Duodenal mucosa (tissue), 2 donors: Measurements from ENCODE around the gene NPAS3.

Source experiments
- H3K27ac ChIP-seq: one replicate; pipeline ENCODE4 v1.7.0; 2013; ENCODE audit warnings: low read depth, low read length
- H3K27me3 ChIP-seq, 2 donors: one replicate each; pipeline ENCODE4 v1.7.0; 2013; ENCODE audit warnings: low read length in 2 of 2, control low read depth in 1 of 2; ENCODE audit not compliant: insufficient read depth in 2 of 2, control insufficient read depth in 1 of 2
- H3K36me3 ChIP-seq, 2 donors: one replicate each; pipeline ENCODE4 v1.7.0; 2013; ENCODE audit warnings: low read length in 2 of 2, control low read depth in 1 of 2; ENCODE audit not compliant: insufficient read depth in 2 of 2, control insufficient read depth in 1 of 2
- H3K4me1 ChIP-seq, 2 donors: one replicate each; pipeline ENCODE4 v1.7.0; 2013; ENCODE audit warnings: low read length in 2 of 2, control low read depth in 1 of 2; ENCODE audit not compliant: insufficient read depth in 2 of 2, control insufficient read depth in 1 of 2
- H3K4me3 ChIP-seq, 2 donors: one replicate each; pipeline ENCODE4 v1.7.0; 2013; ENCODE audit warnings: low read length in 2 of 2, low read depth in 1 of 2
- H3K9ac ChIP-seq, 2 donors: one replicate each; pipeline ENCODE4 v1.7.0; 2013; ENCODE audit warnings: low read length in 2 of 2, low read depth in 1 of 2
- H3K9me3 ChIP-seq, 2 donors: one replicate each; pipeline ENCODE4 v1.7.0; 2013; ENCODE audit warnings: low read length in 2 of 2, control low read depth in 1 of 2; ENCODE audit not compliant: control insufficient read depth in 1 of 2

NPAS3 gene

GRCh38 chr14:33521192-33521591 is 582.5 kb downstream of the NPAS3 start:
- Histone ChIP-seq H3K27ac (no peak overlapping the region), H3K4me3 (no peak overlapping the region), H3K27me3 (no peaks in the 10 kb centered on the region), H3K36me3 (no peaks in the 10 kb centered on the region), H3K4me1 (no peaks in the 10 kb centered on the region), H3K9ac (no peak overlapping the region), H3K9me3 (no peaks in the 10 kb centered on the region)

DNA sequence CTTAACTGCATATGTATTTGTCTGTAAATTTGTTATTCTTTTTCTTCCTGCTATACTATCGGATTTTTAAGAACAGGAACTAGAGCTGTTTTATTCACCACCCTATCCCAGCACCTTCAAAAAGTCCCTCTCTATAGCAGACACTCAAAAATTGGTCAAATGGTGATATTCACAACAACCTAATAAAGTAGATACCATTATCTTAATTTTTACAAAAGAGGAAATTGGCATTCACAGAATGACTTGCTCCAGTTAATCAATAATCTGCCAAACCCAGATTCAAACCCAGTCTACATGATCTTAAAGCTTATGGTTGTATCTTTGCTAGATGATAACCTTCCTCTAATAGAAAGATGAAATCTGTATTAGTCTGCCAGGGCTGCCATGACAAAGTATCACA is 585.6 kb downstream of the NPAS3 start:
- H3K36me3 ChIP-seq: no peaks in the 10 kb centered on the region
- no peaks in the 10 kb centered on the region for H3K9me3 ChIP-seq
- no peaks in the 10 kb centered on the region for H3K27me3 ChIP-seq
- no peaks in the 10 kb centered on the region for H3K4me1 ChIP-seq
- H3K9ac ChIP-seq: no peak overlapping the region
- H3K27ac ChIP-seq: no peak overlapping the region
- H3K4me3 ChIP-seq: no peak overlapping the region

DNA sequence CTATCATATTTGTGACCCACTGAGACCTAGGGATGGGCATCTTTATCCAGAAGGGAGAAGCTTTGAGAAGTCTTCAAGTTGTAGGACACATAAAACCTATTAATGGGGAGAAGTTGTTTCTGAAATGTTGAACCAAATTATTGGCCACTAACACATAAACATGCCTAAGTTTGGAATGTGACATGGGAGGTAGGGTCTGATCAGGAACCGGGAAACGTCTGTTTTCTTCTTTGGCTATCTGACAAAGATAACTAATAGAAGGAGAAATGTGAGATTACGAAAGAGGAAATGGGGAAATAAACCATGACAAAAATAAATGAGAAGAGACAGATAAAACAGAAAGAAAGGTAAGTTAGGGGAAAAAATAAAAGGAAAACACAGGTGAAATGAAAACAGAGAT is 586.9 kb downstream of the NPAS3 start:
- H3K36me3 ChIP-seq: no peaks in the 10 kb centered on the region
- no peaks in the 10 kb centered on the region for H3K4me1 ChIP-seq
- no peaks in the 10 kb centered on the region for H3K27me3 ChIP-seq
- no peak overlapping the region for H3K9ac ChIP-seq
- H3K9me3 ChIP-seq: no peaks in the 10 kb centered on the region
- H3K4me3 ChIP-seq: no peak overlapping the region
- no peak overlapping the region for H3K27ac ChIP-seq

GRCh38 chr14:33527023-33527634 is 588.5 kb downstream of the NPAS3 start:
- H3K36me3 ChIP-seq: no peaks in the 10 kb centered on the region
- H3K27ac ChIP-seq: no peak overlapping the region
- H3K9me3 ChIP-seq: no peaks in the 10 kb centered on the region
- no peak overlapping the region for H3K9ac ChIP-seq
- no peaks in the 10 kb centered on the region for H3K4me1 ChIP-seq
- no peaks in the 10 kb centered on the region for H3K27me3 ChIP-seq
- H3K4me3 ChIP-seq: no peak overlapping the region

DNA sequence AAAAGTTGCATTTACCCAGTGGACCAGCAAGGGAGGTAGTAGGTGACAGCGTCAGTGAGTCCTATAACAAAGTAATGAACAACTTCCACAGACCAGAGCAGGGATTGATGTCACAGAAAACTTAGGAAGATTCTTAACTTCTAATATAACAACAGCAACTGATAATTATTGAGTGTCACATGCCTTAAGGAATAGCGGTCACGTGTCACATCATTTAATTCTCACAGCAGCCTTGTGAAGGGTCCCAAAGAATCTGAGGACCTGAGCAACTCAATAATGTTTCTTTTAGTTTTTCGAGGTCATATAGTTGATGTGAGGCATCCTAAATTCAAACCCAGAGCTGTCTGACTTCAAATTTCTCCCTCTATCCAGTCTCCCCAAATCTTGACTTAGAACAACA is 590.0 kb downstream of the NPAS3 start:
- Histone ChIP-seq H3K27ac (no peak overlapping the region), H3K4me1 (no peaks in the 10 kb centered on the region), H3K9ac (no peak overlapping the region), H3K36me3 (no peaks in the 10 kb centered on the region), H3K27me3 (no peaks in the 10 kb centered on the region), H3K4me3 (no peak overlapping the region), H3K9me3 (no peaks in the 10 kb centered on the region)

GRCh38 chr14:33529787-33530757 is 591.4 kb downstream of the NPAS3 start:
- H3K9ac ChIP-seq: no peak overlapping the region
- no peaks in the 10 kb centered on the region for H3K36me3 ChIP-seq
- H3K27ac ChIP-seq: no peak overlapping the region
- no peak overlapping the region for H3K4me3 ChIP-seq
- no peaks in the 10 kb centered on the region for H3K27me3 ChIP-seq
- no peaks in the 10 kb centered on the region for H3K4me1 ChIP-seq
- H3K9me3 ChIP-seq: no peaks in the 10 kb centered on the region

DNA sequence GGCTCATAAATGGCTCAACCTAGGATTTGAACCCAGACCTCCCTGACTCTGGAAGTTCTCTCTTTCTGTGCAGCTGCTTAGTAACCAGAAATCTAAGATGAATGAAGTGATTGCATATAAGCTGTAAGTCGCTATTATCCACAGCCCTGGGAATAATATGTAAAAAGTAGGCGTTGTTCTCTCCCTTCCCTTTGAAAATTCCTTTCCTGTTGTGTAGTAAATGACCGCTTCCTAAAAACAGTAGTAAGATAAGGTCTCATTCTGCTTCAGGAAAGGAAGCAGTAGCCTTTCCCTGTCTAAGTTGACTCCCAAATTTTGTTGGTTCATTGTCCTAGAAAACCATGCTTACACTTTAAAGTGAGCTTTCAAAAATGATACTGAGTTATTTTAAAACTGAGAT is 593.9 kb downstream of the NPAS3 start:
- Histone ChIP-seq H3K4me1 (no peaks in the 10 kb centered on the region), H3K9me3 (no peaks in the 10 kb centered on the region), H3K36me3 (no peaks in the 10 kb centered on the region), H3K27ac (no peak overlapping the region), H3K27me3 (no peaks in the 10 kb centered on the region), H3K4me3 (no peak overlapping the region), H3K9ac (no peak overlapping the region)

DNA sequence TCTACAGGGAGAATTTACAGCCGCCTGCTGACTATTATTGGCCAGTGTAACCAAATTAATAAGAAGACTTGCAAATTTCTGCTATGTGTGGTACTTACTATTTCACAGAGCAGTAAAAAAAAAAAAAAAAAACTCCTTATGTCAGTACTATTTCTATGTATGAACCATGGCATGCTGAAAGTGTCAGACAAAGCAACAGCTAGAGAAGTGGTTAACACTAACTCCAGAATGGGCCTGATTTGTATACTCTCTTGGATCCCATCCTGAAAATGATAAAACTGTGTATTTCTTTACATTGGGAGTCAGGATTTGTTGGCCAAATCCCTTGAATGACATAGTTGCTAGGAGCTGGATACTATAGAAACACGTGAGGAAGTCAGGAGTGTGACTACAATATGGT is 595.4 kb downstream of the NPAS3 start:
- no peaks in the 10 kb centered on the region for H3K9me3 ChIP-seq
- no peaks in the 10 kb centered on the region for H3K4me1 ChIP-seq
- no peak overlapping the region for H3K27ac ChIP-seq
- no peaks in the 10 kb centered on the region for H3K36me3 ChIP-seq
- no peaks in the 10 kb centered on the region for H3K27me3 ChIP-seq
- H3K4me3 ChIP-seq: no peak overlapping the region
- H3K9ac ChIP-seq: no peak overlapping the region

GRCh38 chr14:33534632-33535031 is 596.0 kb downstream of the NPAS3 start:
- Histone ChIP-seq H3K27ac (no peak overlapping the region), H3K4me1 (no peaks in the 10 kb centered on the region), H3K9ac (no peak overlapping the region), H3K4me3 (no peak overlapping the region), H3K9me3 (no peaks in the 10 kb centered on the region), H3K27me3 (no peaks in the 10 kb centered on the region), H3K36me3 (no peaks in the 10 kb centered on the region)

- H3K27me3 ChIP-seq: no peaks in the 10 kb centered on the region
- H3K27ac ChIP-seq: no peak overlapping the region
- no peaks in the 10 kb centered on the region for H3K9me3 ChIP-seq
- no peaks in the 10 kb centered on the region for H3K36me3 ChIP-seq
- H3K9ac ChIP-seq: no peak overlapping the region
- no peaks in the 10 kb centered on the region for H3K4me1 ChIP-seq
- H3K4me3 ChIP-seq: no peak overlapping the region
Measured at GRCh38 chr14:33539918-33540357, 601.3 kb downstream of the NPAS3 start.
